ENCODE data around the gene EYS.

Gene EYS

DNA sequence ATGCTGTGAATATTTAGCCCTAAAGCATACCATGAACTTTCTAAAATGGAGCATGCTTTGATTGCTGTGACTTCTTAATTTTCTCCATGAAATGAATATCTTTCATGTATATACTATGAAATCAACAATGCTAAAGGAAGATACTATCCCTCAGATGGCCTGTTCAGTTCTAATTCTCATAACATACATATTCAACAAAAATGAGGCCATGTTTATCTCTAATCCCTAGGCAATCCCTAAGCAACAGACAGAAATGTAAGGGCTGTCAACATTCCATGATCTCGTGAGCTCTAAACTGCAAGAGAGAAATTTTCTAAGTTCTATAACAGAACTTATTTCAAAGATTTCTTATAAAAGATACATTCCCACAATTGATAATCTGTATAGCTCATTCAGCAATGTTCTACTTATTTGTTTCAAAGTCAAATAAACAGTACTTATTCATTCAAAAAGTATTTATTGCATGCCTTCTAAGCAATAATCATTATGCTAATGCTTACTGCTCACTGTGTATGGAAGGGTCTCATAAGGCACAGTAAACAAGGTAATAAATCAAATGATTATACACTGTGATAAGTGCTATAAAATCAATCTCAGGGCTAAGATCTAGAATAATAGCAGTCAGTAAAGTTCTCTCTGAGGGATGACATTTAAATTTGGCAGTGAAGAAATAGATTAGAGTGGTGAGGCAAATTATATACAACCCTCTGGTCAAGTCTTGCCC lies 1578.6 kb downstream of the EYS start:
- DNase-seq (ENCODE audit: low read depth): no peak

DNA sequence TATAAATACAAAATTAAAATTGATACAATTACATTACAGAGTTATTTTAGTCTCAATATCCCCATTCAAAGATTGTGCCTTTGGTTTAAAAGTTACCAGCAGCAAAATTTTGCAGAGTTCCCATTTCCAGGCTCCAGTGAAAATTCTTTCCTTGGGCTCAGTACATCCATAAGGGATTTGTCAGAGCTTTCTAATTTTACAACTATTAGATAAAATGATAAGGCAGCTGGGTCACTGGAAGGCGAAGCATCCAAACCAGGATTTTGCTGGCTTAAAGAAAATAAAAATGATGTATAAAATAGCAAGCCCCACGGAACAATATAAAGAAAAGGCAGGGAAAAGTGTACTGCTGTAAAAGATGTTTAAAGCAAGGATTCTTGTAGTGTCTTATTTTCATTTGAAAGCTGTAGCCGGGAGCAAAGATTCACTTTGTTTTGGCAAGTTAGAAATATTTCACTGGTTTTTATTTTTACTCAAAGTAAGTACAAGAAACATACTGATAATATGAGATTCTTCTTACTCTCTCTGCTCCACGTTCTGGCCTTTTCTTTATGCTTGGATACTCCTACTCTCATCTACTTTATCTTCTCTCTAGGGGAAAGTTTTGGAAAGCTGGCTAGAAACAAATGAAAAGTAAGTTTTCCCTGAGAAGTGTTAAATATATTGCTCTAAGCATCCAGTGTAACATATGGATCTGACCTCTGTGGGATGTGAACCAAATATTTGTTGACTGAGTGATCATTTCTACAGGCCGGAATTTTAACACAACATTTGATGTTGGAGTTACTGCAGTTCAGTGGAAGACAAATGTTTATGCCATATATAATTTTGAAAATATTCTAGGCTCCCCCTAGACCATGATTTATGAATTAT lies 1583.0 kb downstream of the EYS start:
- DNase-seq (ENCODE audit: low read depth): no peak

DNA sequence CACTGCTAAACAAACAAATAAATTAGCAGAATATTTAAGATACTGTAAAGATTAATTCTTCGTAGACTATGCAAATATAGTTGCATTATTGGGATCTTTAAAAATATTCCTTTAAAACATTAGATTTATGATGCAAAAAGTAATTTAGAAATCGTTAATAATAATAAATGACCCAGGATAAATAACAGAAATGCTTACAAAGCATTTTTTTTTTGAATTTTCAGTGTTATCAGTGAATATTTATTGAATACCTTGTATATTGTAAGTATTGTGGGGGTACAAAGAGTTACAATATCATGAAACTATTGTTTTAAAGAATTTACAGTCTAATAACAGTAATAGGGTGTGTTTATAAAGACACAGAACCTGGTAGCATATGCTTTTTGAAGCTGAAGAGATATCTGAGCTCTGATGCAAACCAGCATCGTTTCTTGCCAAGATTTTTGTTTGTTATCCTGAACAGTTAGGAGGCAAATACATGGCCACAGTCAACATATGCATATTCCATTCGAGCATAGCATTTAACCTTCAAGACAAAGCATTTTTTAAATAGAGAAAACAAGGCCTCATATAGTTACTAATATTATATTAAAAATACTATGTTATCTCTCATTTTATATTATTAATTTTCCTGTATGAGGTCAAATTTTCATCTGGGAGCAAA lies 1584.2 kb downstream of the EYS start:
- DNase-seq (ENCODE audit: low read depth): no peak

DNA sequence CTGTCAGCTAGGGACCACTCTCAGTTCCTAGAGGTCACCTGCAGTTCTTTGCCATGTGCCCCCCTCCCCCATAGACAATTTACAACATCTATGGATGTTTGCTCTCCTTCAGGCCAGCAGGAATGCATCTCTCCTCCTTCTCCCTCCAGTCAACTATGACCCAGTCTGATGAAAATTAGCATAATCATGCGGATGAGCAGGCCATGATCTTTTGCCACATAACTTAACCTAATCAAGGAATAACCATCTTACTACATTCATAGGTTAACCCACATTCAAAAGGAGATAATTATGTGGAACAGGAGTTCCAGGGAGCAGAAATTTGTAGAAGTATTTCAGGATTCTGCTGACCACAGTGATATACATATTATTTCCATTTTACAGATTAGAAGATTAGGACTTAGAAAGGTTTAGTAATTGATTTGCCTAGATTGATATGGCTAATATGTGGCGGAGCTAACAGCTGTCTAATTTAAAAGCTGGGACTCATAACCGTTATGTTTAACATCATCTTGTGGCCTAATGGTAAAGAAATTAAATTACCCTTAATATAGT lies 1585.9 kb downstream of the EYS start:
- DNase-seq (ENCODE audit: low read depth): no peak

DNA sequence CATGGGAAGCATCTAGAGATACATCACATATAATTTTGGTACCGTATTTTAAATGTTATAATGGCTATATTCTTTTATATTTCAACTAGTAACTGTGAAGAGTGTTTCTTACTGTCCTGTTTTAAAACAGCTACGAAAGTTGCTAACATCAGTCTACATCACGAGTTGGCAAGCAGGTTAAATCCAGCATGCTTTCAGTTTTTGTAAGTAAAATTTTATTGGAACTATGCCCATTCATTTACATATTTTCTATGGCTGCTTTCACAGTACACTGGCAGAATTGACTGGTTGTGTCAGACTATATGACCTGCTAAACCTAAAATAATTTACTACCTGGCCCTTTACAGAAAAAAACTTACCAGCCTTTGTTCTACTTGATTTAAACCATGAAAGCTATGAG lies 1593.3 kb downstream of the EYS start:
- DNase-seq (ENCODE audit: low read depth): no peak

DNA sequence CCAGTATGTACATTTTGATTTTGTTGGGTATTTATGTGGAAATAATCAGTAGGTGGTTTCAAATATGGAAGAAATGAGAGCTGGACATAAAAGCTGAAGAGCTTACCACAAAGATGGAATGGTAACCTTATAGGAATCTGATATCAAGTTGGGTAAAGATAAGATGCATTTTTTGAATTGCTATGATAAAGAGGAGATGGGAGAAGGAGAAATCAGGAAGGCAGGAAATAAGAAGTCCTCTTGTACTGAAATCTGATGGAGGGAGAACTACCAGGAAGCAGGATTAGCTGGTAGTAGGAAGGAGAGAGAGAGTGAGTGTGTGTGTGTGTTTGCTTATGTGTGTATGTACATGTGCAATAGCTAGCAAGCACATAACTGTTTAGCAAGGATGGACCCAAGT lies 1603.0 kb downstream of the EYS start:
- no peak for DNase-seq (ENCODE audit: low read depth)

DNA sequence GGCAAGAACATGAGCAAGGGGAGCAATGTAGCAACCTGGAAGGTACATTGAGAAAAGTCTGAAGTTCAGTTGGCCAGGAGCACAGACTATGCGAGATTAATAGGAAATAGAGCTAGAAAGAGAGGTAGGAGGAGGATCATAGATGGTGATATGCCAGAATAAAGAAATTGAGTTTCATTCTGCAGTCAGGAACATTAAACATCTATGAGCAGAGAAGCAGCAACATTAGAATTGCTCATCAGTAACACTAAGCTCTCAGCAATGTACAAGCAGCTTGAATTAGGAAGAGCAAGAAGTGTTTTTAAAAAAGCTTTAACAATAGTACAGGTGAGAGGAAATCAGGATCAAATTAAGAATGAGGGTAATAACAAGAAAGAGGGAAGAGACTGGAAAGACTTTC lies 1603.5 kb downstream of the EYS start:
- no peak for DNase-seq (ENCODE audit: low read depth)

DNA sequence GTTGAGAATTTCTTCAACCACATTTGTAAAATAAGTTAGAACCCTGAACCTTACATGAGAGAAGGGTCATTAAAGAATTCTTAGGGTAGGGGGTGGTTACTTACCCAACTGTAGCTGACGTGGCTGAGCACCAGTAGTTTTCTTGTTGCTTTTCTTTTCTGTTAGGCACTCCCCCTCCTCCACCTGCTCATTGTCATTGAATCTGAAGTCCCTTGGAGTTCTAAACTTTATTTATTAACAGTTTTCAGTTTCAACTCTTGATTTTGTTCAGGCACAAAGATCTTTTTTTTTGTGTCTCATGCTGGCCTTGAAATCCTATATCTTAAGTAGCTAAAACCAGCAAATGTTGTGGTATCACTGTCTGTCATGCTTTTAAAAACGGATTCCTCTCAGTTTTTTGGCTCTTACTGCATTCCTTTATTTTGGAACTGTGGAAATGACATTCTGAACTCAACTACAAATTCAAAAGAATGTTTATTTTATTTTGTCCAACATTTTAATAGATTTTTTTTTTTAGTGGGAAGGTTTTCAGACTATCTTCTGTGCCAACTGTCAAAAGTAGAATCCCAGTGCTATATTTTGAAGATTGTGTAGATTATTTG lies 1606.2 kb downstream of the EYS start:
- no peak for DNase-seq (ENCODE audit: low read depth)

DNA sequence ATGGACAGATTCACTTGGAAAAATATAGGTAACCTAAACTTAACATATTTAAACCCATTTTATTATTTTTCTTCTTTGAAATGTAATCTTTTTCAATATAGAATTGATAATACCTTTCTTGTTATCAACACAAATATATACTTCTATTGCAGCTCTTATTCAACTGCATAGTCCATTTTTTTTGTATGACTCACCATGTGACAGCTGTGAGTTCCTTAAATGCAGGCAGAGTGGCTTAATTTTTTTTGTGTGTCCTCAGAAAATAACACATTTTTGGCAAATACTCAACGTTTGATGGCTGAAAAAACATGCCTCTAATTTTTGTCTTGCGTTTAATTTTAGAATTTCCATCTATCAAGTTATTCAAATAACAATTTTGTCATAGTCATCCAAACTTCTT lies 1616.7 kb downstream of the EYS start:
- DNase-seq (ENCODE audit: low read depth): no peak

DNA sequence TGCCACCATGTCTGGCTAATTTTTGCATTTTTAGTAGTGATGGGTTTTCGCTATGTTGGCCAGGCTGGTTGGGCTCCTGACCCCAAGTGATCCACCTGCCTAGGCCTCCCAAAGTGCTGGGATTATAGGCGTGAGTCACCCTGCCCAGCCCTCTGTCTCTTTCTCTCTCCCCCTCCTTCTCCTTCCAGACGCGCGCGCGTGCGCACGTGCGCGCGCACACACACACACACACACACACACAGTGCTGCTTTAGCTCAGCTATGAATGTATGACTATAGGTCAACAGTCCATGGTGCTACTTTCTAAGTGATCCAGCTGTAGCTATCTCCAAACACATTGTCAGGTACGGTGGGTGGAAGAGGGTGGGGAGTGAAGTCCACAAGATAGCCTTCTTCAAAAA lies 1621.9 kb downstream of the EYS start:
- DNase-seq (ENCODE audit: low read depth): no peak

DNA sequence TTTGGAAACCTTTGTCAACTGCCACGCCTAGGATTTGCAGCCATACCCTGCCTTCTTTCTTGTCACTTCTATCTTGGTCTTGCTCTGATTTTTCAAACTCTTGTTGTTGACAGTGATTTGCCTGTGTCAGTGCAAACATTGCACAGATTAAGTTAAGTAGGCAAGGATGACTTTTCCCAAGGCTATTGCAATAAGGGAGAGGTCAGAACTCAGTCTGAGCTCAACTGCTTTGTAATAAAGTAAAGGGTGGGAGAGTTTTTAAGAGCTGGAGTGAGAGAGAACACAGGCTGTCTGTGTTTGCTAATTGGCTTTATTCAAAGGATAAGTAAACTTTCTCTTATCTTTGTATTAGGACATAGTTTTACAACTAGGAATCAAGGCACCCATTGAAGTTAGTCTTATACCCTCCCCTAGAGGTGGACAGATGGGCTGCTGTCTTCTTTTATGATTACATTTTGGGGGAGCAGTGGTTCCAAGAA lies 1622.8 kb downstream of the EYS start:
- no peak for DNase-seq (ENCODE audit: low read depth)

DNA sequence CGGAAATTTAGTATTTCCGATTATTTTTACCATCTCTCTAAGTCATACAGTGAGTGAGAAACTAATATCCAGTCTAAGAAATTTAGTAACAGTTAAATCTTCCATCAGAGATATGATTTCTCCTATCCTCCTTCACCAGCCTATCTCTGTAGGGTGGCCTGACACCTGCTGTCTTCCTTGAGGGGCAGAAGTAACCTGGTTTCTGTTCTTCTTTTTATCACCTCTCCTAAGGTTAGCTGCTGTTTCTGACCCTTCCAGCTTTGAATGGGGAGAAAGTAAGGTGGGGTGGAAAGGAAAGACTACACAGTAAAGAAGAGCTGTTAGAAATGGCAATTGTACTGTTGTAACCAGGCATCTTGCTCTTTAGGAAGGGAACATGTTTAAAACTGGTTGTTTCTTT lies 1623.8 kb downstream of the EYS start:
- DNase-seq (ENCODE audit: low read depth): no peak

DNA sequence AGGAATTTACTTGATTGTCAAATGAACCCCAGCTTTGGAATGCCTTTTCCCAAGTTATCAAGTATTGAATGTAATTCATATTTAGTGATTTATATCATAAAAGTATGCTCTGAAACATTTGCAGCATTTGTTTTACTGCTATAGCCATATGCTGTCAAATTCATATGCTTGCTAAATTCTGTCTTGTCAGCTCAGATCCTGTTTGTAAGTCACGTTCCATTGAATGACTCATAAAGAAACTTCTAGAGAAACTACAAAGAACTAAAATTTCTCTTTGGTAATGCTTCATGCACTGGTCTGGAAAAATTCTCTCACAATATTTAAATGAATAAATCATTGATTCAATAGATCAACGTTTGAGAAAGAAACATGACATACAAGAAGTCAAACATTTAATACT lies 1625.6 kb downstream of the EYS start:
- DNase-seq (ENCODE audit: low read depth): no peak

DNA sequence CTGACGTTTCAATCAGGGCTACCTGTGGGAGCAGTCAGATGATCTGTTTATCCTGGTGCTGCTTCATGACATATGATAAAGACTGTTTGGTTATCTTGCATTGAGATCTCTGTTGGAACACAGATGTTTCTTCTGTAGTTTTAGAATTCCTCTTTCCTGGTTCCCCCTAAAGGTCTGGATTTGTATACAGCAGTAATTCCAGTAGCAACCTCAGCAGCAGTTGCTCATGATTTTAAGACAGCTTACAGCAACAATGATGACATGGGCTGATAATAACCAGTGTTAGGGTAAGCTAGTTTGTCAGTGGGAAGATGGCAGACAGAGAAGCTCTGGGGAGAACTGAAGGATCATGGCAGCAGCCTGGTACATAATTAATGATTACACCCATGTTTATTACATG lies 1632.0 kb downstream of the EYS start:
- DNase-seq (ENCODE audit: low read depth): no peak

DNA sequence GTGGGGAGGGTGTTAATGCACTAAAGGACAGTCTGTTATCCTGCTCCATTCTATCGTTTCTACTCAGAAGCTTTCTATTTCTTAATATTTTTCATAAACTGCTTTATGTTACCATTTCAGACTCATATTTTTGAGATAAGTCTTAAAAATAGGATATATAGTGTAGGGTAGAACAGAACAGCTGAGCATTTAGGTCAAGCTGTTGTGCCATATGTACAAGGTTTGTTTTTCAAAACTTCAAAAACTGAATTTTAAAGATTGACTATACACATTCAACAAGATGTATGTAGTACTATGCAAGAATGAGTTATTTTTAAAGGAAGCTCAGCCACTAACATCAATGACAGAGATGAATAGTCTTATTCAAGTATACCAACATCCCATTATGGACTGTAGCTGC lies 1634.3 kb downstream of the EYS start:
- no peak for DNase-seq (ENCODE audit: low read depth)

DNA sequence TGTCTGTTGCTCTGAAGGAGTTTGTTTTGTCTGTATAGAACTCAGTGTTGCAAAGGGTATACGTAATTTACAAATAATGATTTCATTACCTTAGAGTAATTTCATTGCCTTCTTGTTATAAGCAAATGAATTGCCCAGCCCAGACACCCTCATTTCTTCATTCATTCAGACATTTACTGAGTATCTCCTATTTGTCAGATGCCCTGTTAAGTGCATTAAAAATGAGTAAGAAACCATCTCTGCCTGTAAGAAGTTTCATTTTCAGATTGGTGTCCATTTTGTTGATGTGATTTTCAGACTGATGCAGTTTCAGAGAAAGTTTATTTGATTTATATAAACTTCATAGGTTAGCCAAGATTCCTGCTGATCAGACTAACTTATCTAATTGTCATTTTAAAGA lies 1642.1 kb downstream of the EYS start:
- no peak for DNase-seq (ENCODE audit: low read depth)

DNA sequence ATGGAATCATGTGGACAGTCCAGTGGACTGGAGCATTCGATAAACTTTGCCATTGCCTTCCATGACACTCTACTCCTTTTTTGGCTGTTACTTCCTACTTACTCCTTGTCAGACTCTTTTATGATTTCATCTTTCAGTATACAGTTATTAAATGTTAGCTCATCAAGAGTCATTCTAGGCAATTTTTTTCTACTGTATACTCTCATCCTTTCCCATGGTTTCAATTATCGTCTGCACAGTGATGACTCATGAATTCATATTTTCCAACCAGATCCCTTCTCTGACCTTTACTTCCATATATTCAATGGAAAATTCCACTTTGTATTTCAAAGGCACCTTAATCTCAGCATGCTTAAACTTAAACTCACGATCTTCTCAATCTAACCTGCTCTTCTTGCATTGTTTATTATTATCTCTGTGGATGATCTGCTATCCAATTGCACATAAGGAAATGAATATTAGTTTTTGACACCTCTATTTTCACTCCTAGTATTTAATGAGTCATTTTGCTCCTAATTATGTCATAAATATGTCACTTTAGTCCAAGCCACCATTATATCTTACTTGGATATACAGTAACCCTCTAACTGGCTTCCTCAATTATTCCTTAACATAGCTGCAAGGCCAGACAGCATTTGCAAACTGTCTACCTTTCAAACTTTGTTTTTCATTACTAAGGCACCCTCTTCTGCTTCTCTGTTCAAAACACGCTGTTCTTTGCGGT lies 1643.9 kb downstream of the EYS start:
- DNase-seq (ENCODE audit: low read depth): no peak

DNA sequence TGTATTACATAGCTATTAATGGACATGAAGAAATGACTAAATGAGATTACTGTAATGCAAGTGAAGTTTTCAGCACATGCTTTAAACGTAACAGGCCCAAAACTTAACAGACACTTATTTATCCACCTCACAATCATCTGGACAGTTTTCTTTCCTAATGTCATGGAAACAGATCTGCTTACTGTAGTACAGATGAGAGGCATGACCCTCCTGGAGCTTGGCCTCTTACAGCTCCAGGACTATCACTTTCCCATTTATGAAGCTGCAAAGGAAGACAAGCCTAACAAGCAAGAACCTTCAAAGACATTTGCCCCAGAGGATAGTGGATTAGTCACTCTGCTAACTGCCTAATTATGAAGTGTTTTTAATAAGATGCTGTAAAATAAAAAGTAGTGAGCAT lies 1652.2 kb downstream of the EYS start:
- DNase-seq (ENCODE audit: low read depth): no peak

DNA sequence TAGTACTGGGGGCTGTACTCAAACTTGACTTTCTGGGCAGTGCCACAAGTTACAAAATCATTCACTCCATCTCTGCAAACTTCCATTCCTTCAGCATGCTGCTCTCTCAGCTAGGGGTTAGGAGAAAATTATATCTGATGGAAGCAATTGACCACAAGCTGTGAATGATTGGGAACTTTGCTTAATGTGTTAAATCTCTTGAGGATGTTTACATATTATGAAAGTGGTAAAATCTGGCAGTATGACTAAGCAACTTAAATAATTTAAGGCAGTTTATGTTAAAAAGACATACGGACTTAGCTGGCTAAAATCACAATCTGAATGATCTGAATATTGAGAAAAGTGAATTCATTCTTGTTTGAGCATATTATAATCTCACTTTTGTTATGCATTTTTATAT lies 1656.4 kb downstream of the EYS start:
- DNase-seq (ENCODE audit: low read depth): no peak

DNA sequence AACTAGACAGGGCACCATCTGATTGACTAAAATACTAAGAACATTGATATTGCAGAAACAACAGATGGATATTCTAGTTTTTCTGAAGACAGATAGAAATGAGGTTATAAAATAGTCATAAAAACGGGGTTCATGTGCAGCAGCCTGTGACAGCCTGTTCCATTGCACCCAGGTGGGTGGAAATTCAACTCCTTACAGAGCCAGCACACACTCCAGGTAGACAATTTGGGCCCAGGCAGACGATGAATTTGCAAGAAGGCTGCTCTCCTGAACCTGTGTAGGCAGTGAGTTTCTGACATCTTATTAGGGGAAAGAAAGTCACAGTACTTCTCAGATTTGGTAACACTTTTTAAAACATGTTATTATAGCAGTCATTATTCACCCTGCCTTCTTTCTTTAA lies 1657.3 kb downstream of the EYS start:
- no peak for DNase-seq (ENCODE audit: low read depth)

DNA sequence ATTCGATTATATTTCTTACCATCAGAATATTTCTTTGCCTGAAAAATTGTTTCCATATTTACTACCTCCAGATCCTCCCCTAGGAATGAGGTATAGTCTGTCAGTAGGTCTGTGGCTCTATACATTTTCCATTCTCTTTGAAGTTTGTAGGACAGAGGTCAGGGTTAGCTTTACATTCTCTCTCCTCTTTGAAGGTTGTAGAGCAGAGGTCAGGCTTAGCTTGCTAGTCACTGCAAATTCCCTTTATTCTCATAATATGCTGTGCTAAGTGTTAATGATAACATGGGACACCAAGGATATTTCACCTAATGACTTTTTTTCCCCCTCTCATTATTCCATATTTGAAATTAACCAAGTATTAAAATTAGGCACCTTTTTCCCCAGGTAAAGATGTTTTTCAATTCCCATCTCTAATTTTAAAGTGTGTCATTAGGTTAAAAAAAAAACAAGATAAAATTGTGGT lies 1660.2 kb downstream of the EYS start:
- DNase-seq (ENCODE audit: low read depth): no peak
